ENCODE measurements around the gene DDR1. TPM values are rescaled to one million over a fixed set of nuclear protein-coding genes. Genes with fewer than 3 reads are reported as not detected.
"Not testable (repeated sequence)": the region's sequence is repeated elsewhere in the genome, so short reads cannot be mapped to it uniquely, and the experiment has no call there.

DDR1 gene
- total and polyA plus RNA-seq, 4 experiments from 2014 or later, result 1.4 to 13.1 (median 6.6) TPM

GRCh38 chr6:30854285-30855040 is 29.9 kb upstream of the DDR1 start:
- Mint-ChIP-seq H3K27me3 (peaks cover 0 to 2% of the 10 kb centered on the region in 2 donors), H3K9me3 (peaks cover 0 to 38% (median 17%) of the 10 kb centered on the region in 8 donors), H3K36me3 (peaks cover 1 to 3% of the 10 kb centered on the region in 2 donors), H3K4me1 (no peaks in the 10 kb centered on the region), H3K4me3 (no peak overlapping the region), H3K27ac (no peak overlapping the region)
- Histone ChIP-seq H3K27me3 (ENCODE audit: insufficient read depth, low read length) (no peaks in the 10 kb centered on the region), H3K9me3 (ENCODE audit: control insufficient read depth in 1 of 2, low read length in 2 of 2) (peaks cover 0 to 1% of the 10 kb centered on the region in 2 donors), H3K27ac (ENCODE audit: low read depth, low read length) (no peak overlapping the region), H3K4me1 (ENCODE audit: insufficient read depth, low read length) (no peaks in the 10 kb centered on the region), H3K36me3 (ENCODE audit: insufficient read depth, low read length) (no peaks in the 10 kb centered on the region), H3K4me3 (ENCODE audit: low read length in 2 of 2) (no peak overlapping the region)
- CTCF ChIA-PET (ENCODE audit: partially characterized antibody), result no interaction called here
- POLR2A ChIA-PET (ENCODE audit: partially characterized antibody), result no interaction called here
- intact Hi-C loops (cut with micrococcal nuclease), result no loop called here
- DNase-seq, result no peak

GRCh38 chr6:30855429-30856075 is 28.8 kb upstream of the DDR1 start:
- no peak overlapping the region for H3K27ac Mint-ChIP-seq
- DNase-seq, result no peak
- H3K9me3 Mint-ChIP-seq, result peaks cover 0 to 35% (median 18%) of the 10 kb centered on the region in 8 donors
- H3K4me3 ChIP-seq (ENCODE audit: low read length in 2 of 2), result no peak overlapping the region
- peaks cover 0 to 5% of the 10 kb centered on the region in 2 donors for H3K9me3 ChIP-seq (ENCODE audit: control insufficient read depth in 1 of 2, low read length in 2 of 2)
- no peaks in the 10 kb centered on the region for H3K4me1 ChIP-seq (ENCODE audit: insufficient read depth, low read length)
- POLR2A ChIA-PET (ENCODE audit: partially characterized antibody), result interaction anchor here (1.2 kb wide), 1 partner anchor 11 kb away, joined by 4 read pairs; no protein-coding TSS in a partner anchor
- no peak overlapping the region for H3K4me3 Mint-ChIP-seq
- no peaks in the 10 kb centered on the region for H3K27me3 ChIP-seq (ENCODE audit: insufficient read depth, low read length)
- H3K4me1 Mint-ChIP-seq, result no peaks in the 10 kb centered on the region
- H3K27ac ChIP-seq (ENCODE audit: low read depth, low read length), result no peak overlapping the region
- H3K36me3 ChIP-seq (ENCODE audit: insufficient read depth, low read length), result no peaks in the 10 kb centered on the region
- CTCF ChIA-PET (ENCODE audit: partially characterized antibody), result interaction anchor here (0.8 to 2.5 kb wide), 3 partner anchors 12 to 26 kb away, joined by 3 to 6 read pairs (median 4); no protein-coding TSS in a partner anchor
- peaks cover 1 to 3% of the 10 kb centered on the region in 2 donors for H3K36me3 Mint-ChIP-seq
- peaks cover 0 to 2% of the 10 kb centered on the region in 2 donors for H3K27me3 Mint-ChIP-seq
- intact Hi-C loops (cut with micrococcal nuclease), result no loop called here

- Mint-ChIP-seq H3K4me3 (no peak overlapping the region), H3K4me1 (no peaks in the 10 kb centered on the region), H3K9me3 (peaks cover 0 to 24% (median 12%) of the 10 kb centered on the region in 8 donors), H3K27me3 (peaks cover 0 to 2% of the 10 kb centered on the region in 2 donors), H3K27ac (no peak overlapping the region), H3K36me3 (peaks cover 1 to 7% of the 10 kb centered on the region in 2 donors)
- intact Hi-C loops (cut with micrococcal nuclease), result no loop called here
- CTCF ChIA-PET (ENCODE audit: partially characterized antibody), result interaction anchor here (1.0 to 2.5 kb wide), 6 partner anchors 12 to 223 kb away, joined by 3 to 6 read pairs (median 3); no protein-coding TSS in a partner anchor
- Histone ChIP-seq H3K27me3 (ENCODE audit: insufficient read depth, low read length) (no peaks in the 10 kb centered on the region), H3K9me3 (ENCODE audit: control insufficient read depth in 1 of 2, low read length in 2 of 2) (peaks cover 0 to 5% of the 10 kb centered on the region in 2 donors), H3K27ac (ENCODE audit: low read depth, low read length) (no peak overlapping the region), H3K4me1 (ENCODE audit: insufficient read depth, low read length) (no peaks in the 10 kb centered on the region), H3K4me3 (ENCODE audit: low read length in 2 of 2) (no peak overlapping the region), H3K36me3 (ENCODE audit: insufficient read depth, low read length) (no peaks in the 10 kb centered on the region)
- POLR2A ChIA-PET (ENCODE audit: partially characterized antibody), result no interaction called here
- no peak for DNase-seq
Observed at GRCh38 chr6:30857112-30857511, 27.2 kb upstream of the DDR1 start.

GRCh38 chr6:30857549-30857948 is 26.8 kb upstream of the DDR1 start:
- H3K4me3 Mint-ChIP-seq, result no peak overlapping the region
- ChIA-PET POLR2A (ENCODE audit: partially characterized antibody) (interaction anchor here (0.9 kb wide), 1 partner anchor 17 kb away, joined by 3 read pairs; no protein-coding TSS in a partner anchor), CTCF (ENCODE audit: partially characterized antibody) (interaction anchor here (0.9 to 2.5 kb wide), 8 partner anchors 13 to 223 kb away, joined by 3 to 6 read pairs (median 3); no protein-coding TSS in a partner anchor)
- H3K4me3 ChIP-seq (ENCODE audit: low read length in 2 of 2), result no peak overlapping the region
- peaks cover 0 to 20% (median 10%) of the 10 kb centered on the region in 8 donors for H3K9me3 Mint-ChIP-seq
- no peaks in the 10 kb centered on the region for H3K4me1 Mint-ChIP-seq
- no peaks in the 10 kb centered on the region for H3K27me3 ChIP-seq (ENCODE audit: insufficient read depth, low read length)
- H3K9me3 ChIP-seq (ENCODE audit: control insufficient read depth in 1 of 2, low read length in 2 of 2), result peaks cover 0 to 5% of the 10 kb centered on the region in 2 donors
- H3K36me3 ChIP-seq (ENCODE audit: insufficient read depth, low read length), result no peaks in the 10 kb centered on the region
- no peaks in the 10 kb centered on the region for H3K4me1 ChIP-seq (ENCODE audit: insufficient read depth, low read length)
- intact Hi-C loops (cut with micrococcal nuclease), result no loop called here
- H3K27me3 Mint-ChIP-seq, result no peaks in the 10 kb centered on the region
- no peak for DNase-seq
- H3K36me3 Mint-ChIP-seq, result peaks cover 1 to 7% of the 10 kb centered on the region in 2 donors
- H3K27ac ChIP-seq (ENCODE audit: low read depth, low read length), result no peak overlapping the region
- H3K27ac Mint-ChIP-seq, result no peak overlapping the region

GRCh38 chr6:30859726-30860125 is 24.6 kb upstream of the DDR1 start:
- H3K36me3 Mint-ChIP-seq; H3K4me1 Mint-ChIP-seq; H3K4me3 ChIP-seq (ENCODE audit: low read length in 2 of 2); H3K27ac Mint-ChIP-seq; intact Hi-C loops (cut with micrococcal nuclease); H3K27me3 Mint-ChIP-seq; H3K4me1 ChIP-seq (ENCODE audit: insufficient read depth, low read length); POLR2A ChIA-PET (ENCODE audit: partially characterized antibody); H3K27ac ChIP-seq (ENCODE audit: low read depth, low read length); CTCF ChIA-PET (ENCODE audit: partially characterized antibody); H3K4me3 Mint-ChIP-seq; H3K9me3 ChIP-seq (ENCODE audit: control insufficient read depth in 1 of 2, low read length in 2 of 2); DNase-seq; H3K27me3 ChIP-seq (ENCODE audit: insufficient read depth, low read length); H3K36me3 ChIP-seq (ENCODE audit: insufficient read depth, low read length): not testable (repeated sequence)
- peaks cover 0 to 17% (median 8%) of the 10 kb centered on the region in 8 donors for H3K9me3 Mint-ChIP-seq

- Histone ChIP-seq H3K27me3 (ENCODE audit: insufficient read depth, low read length) (no peaks in the 10 kb centered on the region), H3K4me3 (ENCODE audit: low read length in 2 of 2) (no peak overlapping the region), H3K36me3 (ENCODE audit: insufficient read depth, low read length) (no peaks in the 10 kb centered on the region), H3K9me3 (ENCODE audit: control insufficient read depth in 1 of 2, low read length in 2 of 2) (peaks cover 0 to 5% of the 10 kb centered on the region in 2 donors), H3K27ac (ENCODE audit: low read depth, low read length) (no peak overlapping the region), H3K4me1 (ENCODE audit: insufficient read depth, low read length) (no peaks in the 10 kb centered on the region)
- no peaks in the 10 kb centered on the region for H3K4me1 Mint-ChIP-seq
- peaks cover 0 to 1% of the 10 kb centered on the region in 2 donors for H3K27me3 Mint-ChIP-seq
- POLR2A ChIA-PET (ENCODE audit: partially characterized antibody), result no interaction called here
- H3K9me3 Mint-ChIP-seq, result peaks cover 0 to 17% (median 8%) of the 10 kb centered on the region in 8 donors
- intact Hi-C loops (cut with micrococcal nuclease), result no loop called here
- peaks cover 1 to 7% of the 10 kb centered on the region in 2 donors for H3K36me3 Mint-ChIP-seq
- no peak overlapping the region for H3K27ac Mint-ChIP-seq
- H3K4me3 Mint-ChIP-seq, result no peak overlapping the region
- no peak for DNase-seq
- CTCF ChIA-PET (ENCODE audit: partially characterized antibody), result interaction anchor here (1.3 kb wide), 1 partner anchor 17 kb away, joined by 3 read pairs; no protein-coding TSS in a partner anchor
Observed at GRCh38 chr6:30861257-30862048, 22.9 kb upstream of the DDR1 start.
